Right renal pelvis (tissue), 4 donors: Measurements from ENCODE around the gene ZC3H12C. TPM values are rescaled to one million over a fixed set of nuclear protein-coding genes. Genes with fewer than 3 reads are reported as not detected.

Experiments used
- DNase-seq, 4 donors: peaks; one replicate each; pipeline ENCODE4 v3.0.0-alpha.2; 2013; ENCODE audit warnings: low read depth in 4 of 4, low spot score in 3 of 4, missing footprints in 1 of 4
- polyA plus RNA-seq, 4 donors: library from polyadenylated mRNA; unstranded; fragments of 120-200 nt; gene quantifications; one replicate each; pipeline ENCODE4 v1.2.1, GENCODE V29; 2013; ENCODE audit not compliant: insufficient read length in 4 of 4

Gene ZC3H12C
- polyA plus RNA-seq, 4 donors = 7.2 to 9.2 (median 8.3) TPM

DNA sequence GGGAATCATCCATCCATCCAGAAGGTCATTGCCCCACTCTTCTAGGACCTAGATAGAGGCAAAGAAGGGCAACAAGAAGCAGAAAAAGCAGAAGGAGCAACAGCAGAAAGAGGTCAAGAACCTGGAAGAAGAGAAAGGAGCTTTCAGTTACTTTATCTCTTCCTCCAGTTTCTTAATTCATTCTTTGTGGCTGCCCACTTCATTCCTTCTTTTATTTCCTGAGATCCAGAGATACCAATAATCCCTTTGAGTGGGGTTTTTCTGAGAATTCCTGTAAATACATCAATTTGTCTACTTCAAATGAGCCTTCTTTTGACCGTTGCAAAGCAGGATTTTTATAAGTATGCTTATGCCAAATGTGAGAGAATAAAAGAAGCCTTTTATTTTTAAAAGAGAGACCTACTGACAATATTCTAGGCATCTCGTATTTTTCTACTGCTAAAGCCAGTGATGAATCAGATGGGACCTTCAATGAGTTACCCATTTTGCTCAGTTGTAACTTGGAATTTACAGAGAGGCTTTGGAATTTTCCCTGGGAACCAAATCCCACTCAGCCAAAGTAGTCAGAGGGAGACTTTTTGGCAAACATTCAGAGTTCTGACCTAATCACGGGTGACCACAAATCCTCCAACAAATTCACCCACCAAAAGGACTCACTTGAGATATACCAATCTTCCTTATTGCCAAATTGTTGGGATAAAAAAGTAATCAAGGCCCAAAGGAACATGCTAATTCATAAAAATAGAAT, 54.9 kb downstream of the ZC3H12C start:
- DNase-seq = no peak

DNA sequence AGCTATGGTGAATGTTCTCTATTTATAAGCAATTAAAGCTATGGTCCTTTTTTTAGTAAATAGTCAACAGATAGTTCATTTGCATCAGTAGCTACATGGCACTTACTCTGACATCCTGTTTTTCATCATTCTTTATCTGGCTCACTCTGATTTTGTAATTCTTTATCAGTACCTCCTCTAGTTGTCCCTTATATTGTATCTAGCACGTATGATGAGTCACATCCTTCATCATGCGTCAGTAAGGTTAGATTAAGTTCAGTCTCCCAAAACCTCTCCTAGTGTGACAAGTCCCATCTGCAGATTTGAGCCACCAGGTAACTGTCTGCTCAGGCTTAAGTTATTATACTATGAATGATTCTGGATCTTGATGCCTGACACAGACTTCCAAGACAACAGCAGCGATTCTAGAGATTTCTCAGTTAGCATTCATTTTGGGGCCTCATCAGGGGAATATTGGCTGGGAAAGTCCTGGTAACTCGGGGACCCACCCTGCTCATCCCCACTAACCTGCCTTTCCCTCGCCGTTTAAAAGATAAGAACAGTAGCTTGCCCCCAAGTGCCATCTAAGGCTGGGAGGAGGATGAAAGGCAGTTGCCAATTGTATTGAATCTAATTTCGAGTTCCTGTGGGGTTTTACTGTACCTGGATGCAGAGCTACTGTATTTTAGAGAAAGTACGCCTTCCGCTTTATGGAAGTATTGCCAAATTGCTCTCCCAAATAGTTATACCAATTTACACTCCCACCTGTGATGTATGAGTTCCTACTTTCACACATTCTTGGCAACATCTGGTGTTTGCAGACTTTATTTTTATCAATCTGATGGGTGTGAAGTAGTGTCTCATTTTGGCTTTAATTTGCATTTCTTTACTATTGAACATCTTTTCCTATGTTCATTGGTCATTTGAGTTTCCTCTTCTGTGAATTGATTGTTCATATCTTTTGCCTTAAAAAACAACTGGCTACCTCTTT, 55.9 kb downstream of the ZC3H12C start:
- no peak for DNase-seq

DNA sequence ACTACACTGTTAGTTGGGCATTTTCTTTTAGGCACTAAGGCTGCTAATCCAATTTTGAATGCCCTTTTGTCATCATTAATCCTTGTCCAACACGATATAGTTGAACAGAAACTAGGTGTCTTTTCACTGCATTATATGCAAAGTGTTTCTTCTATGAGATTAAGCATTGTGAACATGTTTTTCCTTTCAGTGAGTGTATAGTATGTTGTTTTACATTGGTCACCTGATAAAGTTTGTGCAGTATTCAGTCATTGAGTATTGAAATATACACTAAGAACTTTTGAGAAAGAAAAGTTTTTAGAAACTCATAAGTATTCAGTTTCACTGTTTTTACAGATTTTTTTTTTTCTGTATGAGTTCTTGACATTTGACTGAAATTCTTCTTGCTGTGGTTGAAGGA, 59.0 kb downstream of the ZC3H12C start:
- DNase-seq = no peak

DNA sequence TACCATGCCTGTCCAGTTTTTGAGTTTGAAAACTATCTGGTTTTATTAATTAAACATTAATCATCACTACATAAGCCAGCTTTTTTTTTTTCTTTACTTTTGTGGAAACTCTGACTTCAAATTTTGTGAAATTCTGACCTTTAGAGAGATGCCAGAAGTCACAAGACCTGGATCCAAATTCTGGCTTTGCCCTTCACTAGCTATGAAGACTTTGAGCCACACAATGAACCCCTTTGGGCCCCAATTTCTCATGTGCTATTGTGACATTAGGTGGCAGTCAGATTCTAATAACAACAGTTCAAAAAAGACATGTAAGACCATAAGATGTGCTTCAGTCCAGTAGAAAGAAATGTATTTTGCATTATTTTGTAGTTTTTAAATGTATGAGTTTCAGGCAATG, 60.3 kb downstream of the ZC3H12C start:
- DNase-seq = no peak

DNA sequence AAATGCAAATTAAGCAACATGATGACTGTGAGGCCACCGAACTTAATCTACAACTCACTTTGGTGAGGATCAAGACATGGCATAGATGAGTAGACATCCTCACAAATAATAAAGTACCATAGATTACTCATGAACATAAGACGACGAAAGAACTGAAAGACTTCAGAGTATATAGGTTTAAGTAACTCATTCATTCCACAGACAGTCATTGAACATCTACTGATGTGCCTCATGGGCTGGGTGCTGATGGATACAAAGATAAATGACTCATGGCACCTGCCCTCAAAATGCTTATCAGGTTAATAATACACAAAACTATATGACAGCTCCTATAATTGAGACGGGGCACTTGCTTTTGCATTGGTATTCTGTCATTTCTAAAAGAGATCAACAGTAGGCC, 63.3 kb downstream of the ZC3H12C start:
- DNase-seq = no peak

DNA sequence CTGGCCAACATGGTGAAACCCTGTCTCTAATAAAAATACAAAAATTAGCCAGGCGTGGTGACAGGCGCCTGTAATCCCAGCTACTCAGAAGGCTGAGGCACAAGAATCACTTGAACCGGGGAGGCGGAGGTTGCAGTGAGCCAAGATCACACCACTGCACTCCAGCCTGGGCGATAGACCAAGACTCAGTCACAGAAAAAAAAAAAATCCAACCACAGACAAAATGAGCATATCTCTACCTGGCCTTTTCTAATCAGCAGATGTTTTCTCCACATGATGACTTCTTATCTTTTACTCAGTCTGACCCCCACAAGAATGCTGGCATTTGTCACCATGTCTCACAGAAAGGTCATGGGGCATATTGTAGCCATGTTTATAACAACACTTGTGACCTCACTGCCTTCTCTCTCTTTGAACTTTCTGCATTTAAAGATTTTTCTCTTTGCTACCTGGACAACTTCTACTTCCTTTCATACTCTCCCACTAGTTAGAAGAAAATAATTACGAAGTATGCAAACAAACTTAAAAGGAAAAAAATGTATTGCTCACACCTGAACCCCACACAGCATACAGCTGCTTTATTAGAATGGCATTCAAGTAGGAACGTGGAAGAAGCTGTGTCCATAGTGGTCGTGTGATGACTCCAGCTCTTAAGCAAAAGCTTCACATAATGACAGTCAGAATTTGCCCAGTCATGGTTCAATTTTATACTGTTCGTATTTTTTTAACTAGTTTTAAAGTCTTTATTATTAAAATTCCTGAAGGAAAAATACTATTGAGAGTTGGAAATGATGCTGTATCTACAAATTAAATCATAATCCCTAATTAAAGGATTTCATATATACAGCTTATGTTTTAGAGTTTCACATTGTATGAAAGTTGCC, 65.4 kb downstream of the ZC3H12C start:
- DNase-seq = no peak

DNA sequence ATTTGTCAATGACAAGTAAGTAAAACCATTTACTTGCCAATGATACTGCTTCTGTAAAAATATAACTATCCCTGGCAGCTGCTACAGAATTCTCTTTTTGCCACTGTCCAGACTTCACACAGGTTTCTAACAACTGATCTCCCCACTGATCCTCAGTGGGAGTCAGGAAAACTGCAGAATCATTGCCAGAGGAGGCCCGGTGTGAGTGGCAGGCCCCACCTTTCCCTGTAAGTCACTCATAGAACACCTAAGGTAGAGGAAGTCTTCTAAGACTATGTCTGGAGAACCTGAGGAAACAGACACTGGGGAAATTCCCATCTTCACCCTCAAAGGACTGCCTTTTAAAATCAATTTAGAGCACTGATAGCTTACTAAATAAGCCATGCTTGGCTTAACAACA, 66.3 kb downstream of the ZC3H12C start:
- no peak for DNase-seq

DNA sequence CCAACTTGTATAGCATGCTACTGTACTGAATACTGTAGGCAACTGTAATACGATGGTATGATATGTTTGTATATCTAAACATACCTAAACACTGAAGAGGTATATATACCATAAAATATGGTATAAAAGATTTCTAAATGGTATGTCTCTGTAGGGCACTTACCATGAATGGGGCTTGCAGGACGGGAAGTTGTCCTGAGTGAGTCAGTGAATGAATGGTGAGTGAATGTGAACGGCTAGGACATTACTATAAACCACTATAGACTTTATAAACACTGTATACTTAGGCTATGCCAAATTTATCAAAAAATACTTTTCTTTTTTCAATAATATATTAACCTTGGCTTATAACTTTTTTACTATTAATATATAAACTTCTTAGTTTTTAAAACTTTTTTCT, 66.8 kb downstream of the ZC3H12C start:
- no peak for DNase-seq

DNA sequence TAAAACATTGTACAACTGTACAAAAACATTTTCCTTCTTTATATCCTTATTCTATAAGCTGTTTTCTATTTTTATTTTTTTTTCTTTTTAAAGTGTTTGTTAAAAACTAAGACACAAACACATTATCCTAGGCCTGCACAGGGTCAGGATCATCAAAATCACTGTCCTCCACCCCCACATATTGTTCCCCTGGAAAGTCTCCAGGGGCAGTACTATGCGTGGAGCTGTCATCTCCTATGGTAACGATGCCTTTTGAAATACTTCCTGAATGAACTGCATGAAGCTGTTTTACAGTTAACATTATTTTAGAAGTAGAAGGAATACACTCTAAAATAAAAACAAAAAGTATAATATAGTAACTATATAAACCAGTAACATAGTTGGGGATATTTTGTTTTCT, 67.2 kb downstream of the ZC3H12C start:
- no peak for DNase-seq

DNA sequence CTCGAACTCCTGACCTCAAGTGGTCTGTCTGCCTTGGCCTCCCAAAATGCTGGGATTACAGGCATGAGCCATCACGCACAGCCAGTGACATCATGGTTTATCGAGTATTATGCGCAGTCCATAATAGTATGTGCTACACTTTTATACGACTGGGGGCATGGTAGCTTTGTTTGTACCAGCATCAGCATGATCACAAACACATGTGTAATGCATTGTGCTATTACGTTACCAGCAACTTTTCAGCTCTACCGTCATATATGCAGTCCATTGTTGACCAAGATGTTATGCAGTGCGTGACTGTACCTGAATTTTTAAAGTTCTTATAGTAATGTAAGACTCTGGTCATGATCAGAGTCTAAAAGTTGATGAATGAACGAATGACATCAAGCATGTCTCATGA, 67.9 kb downstream of the ZC3H12C start:
- DNase-seq = no peak

DNA sequence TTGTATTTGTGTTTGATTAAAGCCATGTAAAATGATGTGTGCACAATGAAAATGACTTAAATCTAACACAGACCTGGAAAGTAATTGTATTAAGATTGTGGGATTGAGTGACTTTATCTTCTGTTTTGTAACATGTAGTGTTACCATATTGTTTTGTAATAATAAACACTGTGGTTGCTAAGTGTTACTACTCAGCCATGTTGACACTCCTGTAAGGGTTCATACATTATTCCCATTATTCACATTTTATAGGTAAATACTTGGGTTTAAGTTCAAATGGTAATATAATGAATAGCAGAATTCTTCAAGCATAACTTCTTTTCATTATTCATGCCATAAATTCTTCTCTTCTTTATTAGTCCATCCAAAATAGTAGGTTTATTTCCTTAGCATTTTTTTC, 69.0 kb downstream of the ZC3H12C start:
- DNase-seq = no peak

DNA sequence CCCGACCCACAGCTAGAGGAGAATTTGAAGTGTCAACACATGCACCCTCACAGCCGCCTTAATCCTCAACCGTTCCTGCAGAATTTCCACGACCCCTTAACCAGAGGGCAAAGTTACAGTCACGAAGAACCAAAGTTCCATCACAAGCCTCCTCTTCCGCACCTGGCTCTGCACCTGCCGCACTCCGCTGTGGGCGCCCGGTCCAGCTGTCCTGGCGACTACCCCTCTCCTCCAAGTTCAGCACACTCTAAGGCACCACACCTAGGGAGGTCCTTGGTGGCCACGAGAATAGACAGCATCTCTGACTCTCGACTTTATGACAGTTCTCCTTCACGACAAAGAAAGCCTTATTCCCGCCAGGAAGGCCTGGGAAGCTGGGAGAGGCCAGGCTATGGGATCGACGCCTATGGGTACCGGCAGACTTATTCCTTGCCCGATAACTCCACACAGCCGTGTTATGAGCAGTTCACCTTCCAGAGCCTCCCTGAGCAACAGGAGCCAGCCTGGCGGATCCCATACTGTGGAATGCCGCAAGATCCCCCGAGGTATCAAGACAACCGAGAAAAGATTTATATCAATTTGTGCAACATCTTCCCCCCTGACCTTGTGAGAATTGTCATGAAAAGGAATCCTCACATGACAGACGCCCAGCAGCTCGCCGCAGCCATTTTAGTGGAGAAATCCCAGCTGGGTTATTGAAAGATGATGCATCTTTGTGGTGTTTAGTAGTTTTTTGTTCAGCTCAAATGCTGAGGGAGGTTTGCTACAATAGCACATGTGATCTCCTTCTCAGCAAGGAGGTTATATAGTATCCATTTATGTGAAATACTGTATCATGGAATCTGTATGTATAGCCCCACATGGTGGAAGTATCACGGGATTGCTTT, 72.1 kb downstream of the ZC3H12C start:
- DNase-seq = no peak

DNA sequence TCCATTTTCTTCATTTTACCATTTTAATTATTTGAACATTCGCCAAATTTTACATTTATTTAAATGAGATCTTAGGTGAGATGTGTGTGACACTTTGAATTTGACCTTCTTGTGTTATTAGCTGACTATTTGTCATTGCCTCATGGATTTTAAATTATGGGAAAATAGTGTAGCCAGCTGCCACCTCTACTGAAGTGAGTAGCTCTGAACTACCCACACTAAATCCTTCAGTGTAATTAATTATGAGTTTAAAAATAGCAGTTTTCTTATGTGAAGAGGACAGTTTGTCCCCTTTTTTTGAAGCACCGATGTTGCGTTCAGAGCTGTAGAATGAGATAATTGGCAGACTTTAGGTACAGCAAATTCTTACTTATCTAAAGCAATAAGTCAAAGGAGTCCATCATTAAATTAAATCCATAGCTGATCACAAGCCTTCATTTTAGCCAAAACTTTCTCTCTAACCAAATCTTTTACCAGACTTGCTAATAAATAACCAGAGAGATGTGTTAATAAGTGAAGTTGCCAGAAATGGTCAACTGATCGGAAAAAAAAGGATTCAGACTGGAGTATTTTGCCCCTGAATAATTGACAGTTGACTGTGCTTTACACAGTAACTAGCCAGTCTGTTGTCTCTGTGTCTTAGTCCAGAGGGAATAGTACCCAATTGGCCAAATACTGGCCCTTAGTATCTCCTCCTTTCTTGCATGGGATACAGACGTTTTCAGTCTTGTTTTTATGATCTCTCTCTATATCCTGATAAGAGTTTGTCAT, 75.0 kb downstream of the ZC3H12C start:
- no peak for DNase-seq

DNA sequence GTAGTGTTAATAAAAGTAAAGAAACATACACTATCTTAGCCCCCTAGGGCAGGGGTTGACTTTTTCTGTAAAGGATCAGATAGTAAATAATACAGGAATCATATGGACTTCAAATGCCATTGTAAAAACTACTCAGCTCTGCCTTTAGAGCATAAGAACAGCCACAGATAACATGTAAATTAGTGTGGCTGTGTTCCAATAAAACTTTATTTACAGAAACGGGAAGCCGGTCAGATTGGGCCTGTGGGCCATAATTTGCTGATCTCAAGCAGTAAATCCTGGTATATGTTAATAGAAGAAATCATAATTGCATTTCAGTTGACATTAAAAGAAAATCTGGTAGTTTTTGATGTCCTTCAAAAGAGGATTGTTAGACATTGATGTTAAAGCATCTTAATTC, 76.5 kb downstream of the ZC3H12C start:
- DNase-seq = no peak

DNA sequence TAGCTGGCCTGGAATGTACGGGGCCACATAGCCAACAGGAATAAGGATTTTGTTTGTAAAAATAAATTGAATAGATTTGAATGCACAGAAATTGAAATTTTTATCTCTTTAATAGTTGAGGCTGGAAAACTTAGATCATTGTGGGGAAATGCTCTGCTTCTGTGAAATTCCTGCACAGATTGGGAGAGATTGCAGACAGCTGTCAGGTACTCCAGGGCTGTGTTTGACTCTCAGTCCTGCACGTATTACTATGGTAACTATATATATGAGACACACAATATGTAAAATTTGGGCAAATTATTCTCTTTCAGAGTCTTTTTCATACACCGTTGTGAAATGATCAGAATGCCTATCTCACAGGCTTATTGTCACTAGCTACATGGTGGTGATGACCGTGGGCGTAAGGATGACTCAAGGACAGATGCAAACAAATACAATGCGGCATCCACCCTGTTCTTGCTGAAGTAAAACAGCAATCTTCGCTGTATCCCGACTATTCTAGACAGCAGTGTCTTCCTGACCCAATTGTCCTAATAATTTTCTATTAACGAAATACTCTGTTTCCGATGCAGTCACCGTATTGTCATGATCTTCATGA, 79.4 kb downstream of the ZC3H12C start:
- no peak for DNase-seq

DNA sequence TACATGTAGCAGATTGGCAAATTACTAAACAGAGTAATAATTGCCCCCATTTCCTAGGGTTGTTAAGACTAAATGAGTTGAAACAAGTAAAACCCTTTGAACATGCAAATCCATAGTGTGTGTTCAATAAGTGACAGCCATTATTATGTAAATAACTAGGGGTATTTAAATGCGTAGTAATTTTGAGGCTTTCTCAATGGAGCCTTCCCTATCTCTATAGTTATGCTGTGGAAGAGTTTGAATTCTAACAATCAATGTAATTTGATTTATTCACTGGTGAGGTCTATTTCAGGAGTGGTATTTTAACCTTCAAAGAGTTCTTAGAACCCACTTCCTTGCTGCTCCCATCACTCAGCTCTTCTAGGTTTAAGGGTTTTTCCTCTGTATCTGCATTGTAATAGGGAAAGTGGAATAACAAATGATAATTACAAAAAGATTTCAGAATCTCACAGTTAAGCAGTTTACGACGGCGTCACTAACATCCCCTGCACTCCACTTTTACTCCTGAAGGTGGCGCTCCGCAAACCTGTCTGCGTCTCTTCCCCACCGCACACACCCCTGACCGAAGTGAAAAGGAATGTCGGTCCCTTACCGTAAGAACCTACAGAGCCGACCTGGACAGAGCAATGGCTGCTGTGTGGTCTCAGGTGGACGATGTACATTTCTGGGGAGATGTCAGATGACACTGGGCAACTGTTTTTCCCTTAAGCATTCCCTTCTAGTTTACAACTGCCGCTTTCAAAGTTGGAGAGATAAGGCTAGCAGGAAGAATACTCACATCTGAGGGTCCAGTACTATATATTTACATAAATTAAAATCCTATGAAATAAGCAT, 80.8 kb downstream of the ZC3H12C start:
- DNase-seq = peak; percentile 41 to 65 (median 50)

DNA sequence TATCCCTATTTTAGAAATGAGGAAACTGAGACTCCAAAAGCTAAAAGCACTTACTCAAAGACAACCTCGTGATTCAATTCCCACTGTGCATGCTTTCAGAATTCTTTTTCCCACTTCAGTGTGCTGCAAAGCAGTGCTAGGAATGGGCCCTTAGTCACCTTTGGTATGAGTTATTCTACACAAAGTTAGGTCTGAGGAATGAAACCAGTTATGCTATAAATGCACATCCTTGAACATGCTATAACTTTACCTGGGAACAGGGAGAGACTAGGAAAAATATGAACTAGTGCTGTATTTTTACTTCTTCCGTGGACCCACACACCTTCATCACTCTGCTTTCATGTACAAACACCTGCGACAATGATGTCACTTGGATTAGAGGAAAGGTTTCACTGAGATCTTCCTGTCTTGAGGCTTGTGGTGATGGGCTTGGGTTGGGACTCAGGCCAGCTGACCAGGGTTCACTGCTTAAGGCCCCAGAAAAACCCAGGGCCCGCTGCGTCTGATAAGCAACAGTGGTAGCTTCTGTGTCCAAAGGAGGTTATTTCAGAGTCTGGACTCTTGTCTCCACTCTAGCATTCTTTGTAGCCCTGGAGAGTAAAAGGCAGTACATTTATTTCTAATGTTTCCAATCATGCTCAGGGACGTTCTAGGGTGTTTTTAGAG, 81.6 kb downstream of the ZC3H12C start:
- DNase-seq = no peak
